ENCODE data around the gene SLC1A4.
"Not testable (repeated sequence)": the region's sequence is repeated elsewhere in the genome, so short reads cannot be mapped to it uniquely, and the experiment has no call there.

SLC1A4 gene

DNA sequence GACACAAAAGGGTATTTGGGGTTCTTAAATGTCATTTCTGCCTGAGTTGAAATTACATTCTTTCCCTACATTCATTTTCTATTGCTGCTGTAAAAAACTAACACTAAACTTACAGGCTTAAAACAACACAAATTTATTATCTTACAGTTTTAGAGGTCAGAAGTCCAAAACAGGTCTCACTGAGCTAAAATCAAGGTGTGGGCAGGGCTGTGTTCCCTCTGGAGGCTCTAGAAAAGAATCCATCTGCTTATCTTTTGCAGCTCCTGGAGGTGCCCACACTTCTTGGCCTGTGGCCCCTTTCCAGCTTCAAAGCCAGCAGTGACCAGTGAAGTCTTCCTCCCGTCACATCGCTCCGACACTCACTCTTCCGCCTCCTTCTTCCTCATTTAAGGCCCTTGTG is 23.2 kb upstream of the SLC1A4 start:
- DNase-seq, result no peak

DNA sequence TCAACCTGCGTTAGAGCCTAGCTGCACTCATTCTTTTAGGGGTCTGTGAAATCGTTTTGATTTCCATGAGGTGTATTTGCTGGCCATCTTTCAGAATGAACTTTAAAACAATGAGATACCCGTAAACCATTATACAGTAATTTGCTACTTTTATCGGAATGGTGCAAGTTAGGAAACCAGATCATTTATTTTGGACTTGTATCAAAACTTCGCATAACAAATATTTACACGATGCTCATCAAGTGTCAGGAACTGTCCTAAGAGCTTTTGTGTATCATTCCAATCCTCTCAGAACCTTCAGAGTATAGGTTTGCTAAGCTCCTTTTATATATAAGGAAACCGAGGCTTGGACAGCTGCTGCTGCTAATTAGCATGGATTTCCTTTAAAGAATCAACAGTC is 22.4 kb upstream of the SLC1A4 start:
- no peak for DNase-seq

- no peak for DNase-seq
Measured at GRCh38 chr2:64967601-64968000, 21.6 kb upstream of the SLC1A4 start.

DNA sequence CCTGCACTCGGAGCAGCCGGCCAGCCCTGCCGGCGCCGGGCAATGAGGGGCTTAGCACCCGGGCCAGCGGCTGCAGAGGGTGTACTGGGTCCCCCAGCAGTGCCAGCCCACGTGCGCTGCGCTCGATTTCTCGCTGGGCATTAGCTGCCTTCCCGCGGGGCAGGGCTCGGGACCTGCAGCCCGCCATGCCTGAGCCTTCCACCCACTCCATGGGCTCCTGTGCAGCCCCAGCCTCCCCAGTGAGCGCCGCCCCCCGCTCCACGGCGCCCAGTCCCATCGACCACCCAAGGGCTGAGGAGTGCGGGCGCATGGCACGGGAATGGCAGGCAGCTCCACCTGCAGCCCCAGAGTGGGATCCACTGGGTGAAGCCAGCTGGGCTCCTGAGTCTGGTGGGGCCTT is 20.1 kb upstream of the SLC1A4 start:
- not testable (repeated sequence) for DNase-seq

GRCh38 chr2:64970495-64970894 is 18.7 kb upstream of the SLC1A4 start:
- DNase-seq, result no peak

- DNase-seq, result no peak
Measured at GRCh38 chr2:64972426-64972825, 16.8 kb upstream of the SLC1A4 start.

DNA sequence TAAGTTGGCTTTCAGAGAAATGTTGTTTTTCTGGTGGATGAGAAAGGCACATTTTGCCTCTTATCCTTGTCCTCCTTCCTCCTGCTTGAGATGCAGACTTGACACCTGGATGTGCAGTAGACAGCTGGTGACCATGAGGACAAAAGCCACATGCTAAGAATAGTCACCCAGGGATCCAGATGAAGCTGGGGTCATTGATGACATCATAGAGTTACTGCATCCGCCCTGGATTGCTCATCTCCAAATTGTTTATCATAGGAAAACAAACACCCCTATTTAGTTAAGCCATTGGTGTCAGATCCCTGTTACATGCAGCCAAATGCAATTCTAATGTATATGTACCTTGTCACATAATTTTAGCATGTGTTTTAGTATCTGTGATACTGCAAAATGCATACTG is 16.3 kb upstream of the SLC1A4 start:
- no peak for DNase-seq

GRCh38 chr2:64975232-64975821 is 13.9 kb upstream of the SLC1A4 start:
- peak; percentile 66 for DNase-seq

- no peak for DNase-seq
Measured at GRCh38 chr2:64976276-64976675, 12.9 kb upstream of the SLC1A4 start.

DNA sequence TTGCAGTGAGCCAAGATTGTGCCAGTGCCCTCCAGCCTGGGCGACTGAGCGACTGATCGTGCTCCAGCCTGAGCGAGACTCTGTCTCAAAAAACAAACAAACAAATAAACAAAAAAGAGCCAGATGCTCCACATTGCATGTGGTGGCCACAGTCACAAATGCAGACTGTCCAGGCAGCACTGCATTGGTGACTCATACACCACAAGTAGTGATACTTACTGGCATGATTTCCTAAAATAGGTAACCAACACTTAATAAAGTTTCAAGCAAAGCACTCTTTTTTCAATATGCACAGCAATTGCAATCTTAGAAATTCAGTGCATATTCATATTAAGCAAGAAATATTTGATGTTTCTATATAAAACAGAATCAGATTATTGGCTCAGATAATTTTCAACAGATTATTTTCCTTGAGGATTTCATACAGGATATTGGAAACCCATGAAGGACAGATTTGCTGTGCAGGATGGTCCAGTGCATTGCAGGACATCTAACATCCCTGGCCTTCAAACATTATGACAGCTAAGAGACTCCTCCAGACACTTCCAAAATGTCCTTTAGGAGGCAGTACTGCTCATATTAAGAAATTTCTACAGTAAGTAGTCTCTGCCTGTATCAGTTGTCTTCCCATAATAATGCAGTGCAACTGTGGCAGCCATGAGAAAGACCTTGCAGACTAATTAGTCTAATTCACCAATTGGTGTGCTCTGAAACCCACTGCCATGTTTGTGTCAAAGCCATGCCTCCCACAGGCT is 10.5 kb upstream of the SLC1A4 start:
- DNase-seq, result peak; percentile 41

DNA sequence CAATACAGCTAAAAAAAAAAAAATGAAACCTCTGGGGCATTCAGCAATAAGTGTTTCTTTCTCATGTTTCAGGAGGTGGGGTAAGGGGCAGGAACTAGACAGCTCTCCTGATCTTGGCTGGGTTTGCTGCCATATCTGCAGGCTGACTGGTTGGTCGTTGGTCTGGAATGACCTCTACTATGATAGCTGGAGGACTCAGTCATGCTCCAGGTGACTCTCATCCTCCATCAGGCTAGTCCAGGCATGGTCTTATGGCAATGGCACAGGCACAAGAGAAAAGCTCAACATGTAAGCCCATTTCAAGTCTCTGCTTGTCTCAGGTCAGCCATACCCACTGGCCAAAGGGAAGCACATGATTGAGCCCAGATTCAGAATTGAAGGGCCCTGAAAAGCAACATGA is 9.5 kb upstream of the SLC1A4 start:
- no peak for DNase-seq

DNA sequence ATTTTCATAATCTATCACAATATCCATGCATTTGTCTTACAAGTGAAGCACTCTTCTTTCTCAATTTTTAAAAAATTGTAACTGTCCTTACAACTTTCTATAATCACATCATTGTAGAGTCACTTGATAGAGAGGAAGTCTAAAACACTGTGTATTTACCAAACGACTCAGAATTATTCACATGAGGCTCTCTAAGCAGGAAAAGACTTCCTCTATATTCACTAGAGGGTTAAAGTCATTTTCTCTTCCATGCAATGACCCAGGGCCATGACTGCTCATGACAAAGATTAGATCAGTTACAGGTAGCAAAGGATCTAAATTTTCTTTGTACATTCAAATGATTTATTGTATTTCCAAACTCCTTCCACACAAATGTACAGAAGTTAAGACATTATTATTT is 9.0 kb upstream of the SLC1A4 start:
- DNase-seq, result no peak

- DNase-seq, result no peak
Measured at GRCh38 chr2:64982311-64982857, 6.8 kb upstream of the SLC1A4 start.

- DNase-seq, result no peak
Measured at GRCh38 chr2:64982932-64983331, 6.3 kb upstream of the SLC1A4 start.

GRCh38 chr2:64985447-64985846 is 3.8 kb upstream of the SLC1A4 start:
- no peak for DNase-seq

DNA sequence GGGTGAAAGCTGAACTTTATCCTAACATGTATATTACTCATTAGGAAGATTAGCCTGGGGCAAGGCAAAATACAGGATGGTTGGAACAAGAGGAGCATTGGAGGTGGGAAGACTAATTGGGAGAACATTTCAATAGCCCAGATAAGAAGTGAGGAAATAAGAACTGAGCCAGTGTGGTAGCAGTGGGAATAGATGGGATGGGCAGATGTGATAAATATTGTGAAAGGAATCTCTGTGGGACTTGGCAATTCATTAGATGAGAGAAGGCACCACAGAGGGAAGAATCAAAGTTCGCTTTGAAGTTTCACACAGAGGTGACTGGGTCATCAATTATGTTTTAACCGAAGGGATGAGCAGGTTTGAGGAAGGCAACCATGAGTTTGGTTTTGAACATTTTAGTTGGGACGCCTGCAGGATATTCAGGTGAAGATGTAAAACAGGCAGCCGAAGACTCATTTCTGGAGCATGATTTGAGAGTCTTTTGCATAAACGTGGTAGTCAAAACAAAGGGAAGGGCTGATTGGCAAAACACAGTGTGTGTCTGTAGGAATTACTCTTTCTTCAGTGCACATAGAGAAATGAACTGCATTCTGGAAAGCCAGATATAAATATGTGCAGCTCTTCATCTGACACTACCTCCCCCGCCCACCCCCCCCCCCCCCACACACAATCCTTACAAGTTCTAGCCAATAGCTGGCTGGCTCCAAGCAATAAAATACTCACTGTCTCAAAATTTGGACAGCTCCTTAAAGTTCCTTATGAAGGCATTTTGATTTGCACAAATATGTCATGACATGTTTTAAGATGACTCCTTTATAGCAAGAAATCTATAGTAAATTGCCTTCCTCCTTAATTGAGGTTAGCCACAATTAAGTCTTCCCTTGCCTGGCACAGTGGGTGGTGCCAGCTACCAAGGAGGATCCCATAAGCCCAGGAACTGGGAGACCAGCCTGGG is 1.9 kb upstream of the SLC1A4 start:
- DNase-seq, result peak; percentile 48

DNA sequence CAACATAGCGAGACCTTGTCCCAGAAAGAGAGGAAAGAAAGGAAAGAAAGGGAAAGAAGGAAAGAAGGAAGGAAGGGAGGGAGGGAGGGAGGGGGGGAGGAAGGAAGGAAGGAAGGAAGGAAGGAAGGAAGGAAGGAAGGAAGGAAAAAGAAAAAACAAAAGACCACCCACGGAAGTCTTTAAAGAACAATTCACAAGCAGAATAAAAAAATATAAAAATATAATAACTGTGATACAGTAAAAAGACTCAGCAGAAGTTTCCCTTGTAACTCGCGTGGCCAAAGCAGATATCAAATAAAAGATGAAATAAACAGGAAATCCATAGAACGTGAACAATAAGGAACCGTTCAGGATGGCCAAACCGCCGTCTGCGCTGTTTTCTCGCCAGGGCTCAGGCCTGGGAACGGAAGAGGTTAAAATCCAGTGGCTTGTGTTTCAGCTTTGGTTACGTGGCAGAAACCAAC is 1.2 kb upstream of the SLC1A4 start:
- no peak for DNase-seq

GRCh38 chr2:64988420-64989125 is 626 bp upstream of the SLC1A4 start:
- DNase-seq, result peak; percentile 91

DNA sequence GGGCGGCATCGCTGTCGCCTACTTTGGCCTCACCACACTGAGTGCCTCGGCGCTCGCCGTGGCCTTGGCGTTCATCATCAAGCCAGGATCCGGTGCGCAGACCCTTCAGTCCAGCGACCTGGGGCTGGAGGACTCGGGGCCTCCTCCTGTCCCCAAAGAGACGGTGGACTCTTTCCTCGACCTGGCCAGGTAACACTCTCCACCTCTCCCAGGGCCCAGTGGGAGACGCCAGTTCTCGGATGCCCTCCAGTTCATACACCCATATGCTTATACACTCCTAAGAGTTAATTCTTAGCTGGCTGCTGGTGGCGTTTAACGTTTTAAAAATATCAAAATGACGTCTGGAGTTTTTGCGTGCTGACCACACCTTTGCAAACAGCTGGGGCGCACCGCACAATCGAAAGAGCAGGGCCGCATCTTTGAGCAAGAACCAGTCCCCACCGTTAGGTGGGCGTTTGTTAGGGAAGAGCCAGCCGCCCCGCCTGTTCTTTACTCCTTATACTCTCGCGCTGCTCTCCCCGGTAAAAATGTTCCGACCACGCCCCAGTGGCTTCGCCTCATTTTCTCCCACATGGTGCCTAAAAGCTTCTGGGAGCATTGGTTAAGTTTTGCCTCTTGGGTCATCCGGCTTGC is 899 bp downstream of the SLC1A4 start:
- peak; percentile 23 for DNase-seq

DNA sequence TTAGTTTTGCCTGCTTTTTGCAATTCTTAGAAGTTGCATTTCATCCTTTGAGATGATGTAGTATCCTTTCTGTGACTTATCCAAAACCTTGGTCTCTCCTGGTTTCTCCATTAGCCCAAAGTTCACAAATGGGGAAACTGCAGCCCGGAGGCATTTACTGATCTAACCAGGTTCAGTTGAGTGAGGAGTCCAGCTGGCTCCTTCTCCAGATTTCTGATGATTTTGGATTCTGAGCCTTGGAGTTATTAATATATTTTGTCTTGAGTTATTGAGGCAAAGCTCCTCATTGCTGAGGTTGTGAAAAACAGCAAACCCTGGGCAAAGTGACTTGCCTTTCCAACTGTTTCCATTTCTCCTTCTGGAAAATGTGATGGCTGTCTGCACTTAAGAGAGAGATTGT is 1.7 kb downstream of the SLC1A4 start:
- DNase-seq, result no peak

- no peak for DNase-seq
Measured at GRCh38 chr2:64992218-64992617, 3.0 kb downstream of the SLC1A4 start.

DNA sequence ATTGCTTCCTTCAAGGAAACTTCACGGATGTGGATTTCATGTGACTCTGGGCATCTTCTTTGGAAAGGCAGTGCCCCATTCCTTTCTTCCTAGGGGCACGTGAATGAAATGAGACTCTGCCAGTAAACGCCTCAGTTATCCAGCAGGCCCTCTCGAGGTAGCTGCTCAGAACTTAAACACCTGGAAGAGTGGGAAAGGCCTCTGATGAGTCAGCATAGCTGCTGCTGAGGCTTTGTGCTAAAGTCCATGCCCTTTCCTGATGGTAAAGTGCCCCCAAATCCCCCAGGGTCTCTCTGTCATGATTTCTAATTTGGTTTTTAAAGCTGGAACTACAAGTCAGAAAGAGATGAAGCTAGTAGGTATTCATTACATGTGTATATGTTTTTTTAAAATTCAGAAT is 3.8 kb downstream of the SLC1A4 start:
- DNase-seq, result no peak
